Hepatocyte (in vitro differentiated cells): ENCODE data around the gene RNU6-9.

Source experiments
- CTCF ChIP-seq: fragments of 200-600 bp; sonication (generic); IDR thresholded peaks from 2 replicates; pipeline ENCODE4 v1.5.1; 2016; ENCODE audit warnings: antibody characterized with exemption, mild to moderate bottlenecking; ENCODE audit not compliant: poor library complexity
- EZH2 ChIP-seq: fragments of 200-600 bp; sonication (generic); IDR thresholded peaks from 2 replicates; pipeline ENCODE4 v1.6.1; 2016; ENCODE audit warnings: antibody characterized with exemption, mild to moderate bottlenecking, borderline replicate concordance

- TF ChIP-seq CTCF: no peak
- TF ChIP-seq EZH2: no peak
Observed at GRCh38 chr19:852136-853013, 40.9 kb upstream of the RNU6-9 start, which contains the start of gene ELANE.
